ENCODE measurements around the gene CCDC110. TPM values are rescaled to one million over a fixed set of nuclear protein-coding genes. Genes with fewer than 3 reads are reported as not detected.

The CCDC110 gene
- total RNA-seq, 3 donors from 2014 or later = 1.3 to 4.1 (median 1.3) TPM

GRCh38 chr4:185441479-185441878 is 30.1 kb downstream of the CCDC110 start:
- no peak overlapping the region for H3K27ac ChIP-seq
- H3K4me3 ChIP-seq = no peak overlapping the region
- no peak for DNase-seq (ENCODE audit: low spot score in 2 of 2)
- no peaks in the 10 kb centered on the region for H3K9me3 ChIP-seq
- TF ChIP-seq CTCF (IDR thresholded peaks at IDR 0.05) = no peak
- TF ChIP-seq POLR2A (IDR thresholded peaks at IDR 0.05) = no peak
- TF ChIP-seq POLR2AphosphoS5 (IDR thresholded peaks at IDR 0.05) = no peak
- H3K4me1 ChIP-seq = no peaks in the 10 kb centered on the region
- no peaks in the 10 kb centered on the region for H3K27me3 ChIP-seq
- intact Hi-C loops (cut with DNase I; ENCODE audit: low total_unique reads) = no loop called here
- no peaks in the 10 kb centered on the region for H3K36me3 ChIP-seq

- Histone ChIP-seq H3K9me3 (no peaks in the 10 kb centered on the region), H3K27me3 (no peaks in the 10 kb centered on the region), H3K36me3 (no peaks in the 10 kb centered on the region), H3K4me1 (no peaks in the 10 kb centered on the region), H3K27ac (no peak overlapping the region), H3K4me3 (no peak overlapping the region)
- intact Hi-C loops (cut with DNase I; ENCODE audit: low total_unique reads) = no loop called here
- DNase-seq (ENCODE audit: low spot score in 2 of 2) = no peak
- TF ChIP-seq POLR2AphosphoS5 (IDR thresholded peaks at IDR 0.05) (no peak), CTCF (IDR thresholded peaks at IDR 0.05) (no peak)
Measured at GRCh38 chr4:185437809-185438208, 33.7 kb downstream of the CCDC110 start.

- H3K27ac ChIP-seq = no peak overlapping the region
- TF ChIP-seq POLR2AphosphoS5 (IDR thresholded peaks at IDR 0.05) = no peak
- no peak for TF ChIP-seq POLR2A (IDR thresholded peaks at IDR 0.05)
- no peak for TF ChIP-seq CTCF (IDR thresholded peaks at IDR 0.05)
- H3K4me1 ChIP-seq = no peaks in the 10 kb centered on the region
- no peaks in the 10 kb centered on the region for H3K27me3 ChIP-seq
- H3K36me3 ChIP-seq = no peaks in the 10 kb centered on the region
- no peak overlapping the region for H3K4me3 ChIP-seq
- no peak for DNase-seq (ENCODE audit: low spot score in 2 of 2)
- H3K9me3 ChIP-seq = no peaks in the 10 kb centered on the region
- intact Hi-C loops (cut with DNase I; ENCODE audit: low total_unique reads) = no loop called here
Measured at GRCh38 chr4:185435466-185435865, 36.1 kb downstream of the CCDC110 start.

- H3K4me1 ChIP-seq = no peaks in the 10 kb centered on the region
- intact Hi-C loops (cut with DNase I; ENCODE audit: low total_unique reads) = no loop called here
- no peak for DNase-seq (ENCODE audit: low spot score in 2 of 2)
- H3K27ac ChIP-seq = no peak overlapping the region
- no peak overlapping the region for H3K4me3 ChIP-seq
- H3K9me3 ChIP-seq = no peaks in the 10 kb centered on the region
- no peak for TF ChIP-seq POLR2AphosphoS5 (IDR thresholded peaks at IDR 0.05)
- no peak for TF ChIP-seq POLR2A (IDR thresholded peaks at IDR 0.05)
- H3K36me3 ChIP-seq = no peaks in the 10 kb centered on the region
- no peaks in the 10 kb centered on the region for H3K27me3 ChIP-seq
Measured at GRCh38 chr4:185429660-185430059, 41.9 kb downstream of the CCDC110 start.

GRCh38 chr4:185426960-185427688 is 44.4 kb downstream of the CCDC110 start:
- intact Hi-C loops (cut with DNase I; ENCODE audit: low total_unique reads) = no loop called here
- H3K27ac ChIP-seq = no peak overlapping the region
- H3K9me3 ChIP-seq = no peaks in the 10 kb centered on the region
- DNase-seq (ENCODE audit: low spot score in 2 of 2) = no peak
- no peaks in the 10 kb centered on the region for H3K36me3 ChIP-seq
- no peak overlapping the region for H3K4me3 ChIP-seq
- no peak for TF ChIP-seq POLR2AphosphoS5 (IDR thresholded peaks at IDR 0.05)
- no peaks in the 10 kb centered on the region for H3K27me3 ChIP-seq
- no peaks in the 10 kb centered on the region for H3K4me1 ChIP-seq

GRCh38 chr4:185425647-185426352 is 45.7 kb downstream of the CCDC110 start, which contains the start of gene UFSP2:
TSS of gene UFSP2 (minus strand) at chr4:185425964. CDS start at chr4:185425868, 96 bp downstream.
- intact Hi-C loops (cut with DNase I; ENCODE audit: low total_unique reads) = no loop called here
- Histone ChIP-seq H3K27ac (peak within 1 kb of the TSS; percentile 92 to 99), H3K4me3 (peak within 1 kb of the TSS; percentile 73 to 83 (median 78)), H3K9me3 (no peaks in the 10 kb centered on the region), H3K36me3 (no peaks in the 10 kb centered on the region), H3K4me1 (no peaks in the 10 kb centered on the region), H3K27me3 (no peaks in the 10 kb centered on the region)
- TF ChIP-seq POLR2A (IDR thresholded peaks at IDR 0.05) = peak; percentile 46
- TF ChIP-seq CTCF (IDR thresholded peaks at IDR 0.05) = peak in 1 of 3 donors; percentile 9
- TF ChIP-seq POLR2AphosphoS5 (IDR thresholded peaks at IDR 0.05) = peak; percentile 78 to 97 (median 92)
- DNase-seq (ENCODE audit: low spot score in 2 of 2) = peak; percentile 88 to 90
